Measurements from ENCODE around the gene CHRNB2. TPM values are rescaled to one million over a fixed set of nuclear protein-coding genes. Genes with fewer than 3 reads are reported as not detected.

CHRNB2 gene
- polyA plus RNA-seq, 1 donor (not counting 4 experiments of a cell fraction or from before 2014, with no cell fraction given) = 0.09 TPM

GRCh38 chr1:154616659-154617345 is 49.2 kb downstream of the CHRNB2 start:
- H3K27me3 ChIP-seq (ENCODE audit: control insufficient read depth, extremely low read depth, insufficient read depth, low read length) = no peaks in the 10 kb centered on the region
- H3K27ac ChIP-seq (ENCODE audit: control insufficient read depth, insufficient read depth, low read length) = no peak overlapping the region
- H3K9me3 ChIP-seq (ENCODE audit: control insufficient read depth, low read depth, low read length) = no peaks in the 10 kb centered on the region
- H2AFZ ChIP-seq (ENCODE audit: control insufficient read depth, low read length) = no peak overlapping the region
- peaks cover 6% of the 10 kb centered on the region for H4K20me1 ChIP-seq (ENCODE audit: control insufficient read depth, extremely low read depth, insufficient read depth, low read length)
- DNase-seq (ENCODE audit: low read depth, low spot score) = no peak
- FAIRE-seq = no peak
- peaks cover 79% of the 10 kb centered on the region for H3K79me2 ChIP-seq (ENCODE audit: control insufficient read depth, insufficient read depth, low read length)
- no peak for TF ChIP-seq CTCF (optimal IDR thresholded peaks at IDR 0.05 in 1 of 3, IDR thresholded peaks at IDR 0.05 in 1 of 3, conservative IDR thresholded peaks at IDR 0.05 in 1 of 3; ENCODE audit: extremely low read depth in 1 of 3, insufficient read depth in 2 of 3, low read length in 3 of 3)
- no peak for TF ChIP-seq EZH2 (IDR thresholded peaks at IDR 0.05; ENCODE audit: low read length)
- no peak overlapping the region for H3K9ac ChIP-seq (ENCODE audit: control insufficient read depth, extremely low read depth, insufficient read depth, low read length)
- H3K9me1 ChIP-seq (ENCODE audit: control insufficient read depth, extremely low read depth, insufficient read depth, low read length) = no peaks in the 10 kb centered on the region
- no peak overlapping the region for H3K4me3 ChIP-seq (ENCODE audit: control insufficient read depth in 2 of 3, extremely low read depth in 1 of 3, insufficient read depth in 2 of 3, low read depth in 1 of 3, low read length in 3 of 3)
- H3K4me1 ChIP-seq (ENCODE audit: control insufficient read depth, extremely low read depth, insufficient read depth, low read length) = no peaks in the 10 kb centered on the region
- dilution Hi-C loops (cut with MboI; ENCODE audit: extremely low pct_ligation_motif_present, low sequenced_read_pairs) = no loop called here
- H3K36me3 ChIP-seq (ENCODE audit: control insufficient read depth in 2 of 2, extremely low read depth in 1 of 2, insufficient read depth in 2 of 2, low read length in 2 of 2) = no peaks in the 10 kb centered on the region
- no peak overlapping the region for H3K4me2 ChIP-seq (ENCODE audit: control insufficient read depth, extremely low read depth, insufficient read depth, low read depth, low read length)

GRCh38 chr1:154619181-154619948 is 51.8 kb downstream of the CHRNB2 start:
- no peak overlapping the region for H3K9ac ChIP-seq (ENCODE audit: control insufficient read depth, extremely low read depth, insufficient read depth, low read length)
- peaks cover 16% of the 10 kb centered on the region for H3K4me1 ChIP-seq (ENCODE audit: control insufficient read depth, extremely low read depth, insufficient read depth, low read length)
- no peaks in the 10 kb centered on the region for H3K27me3 ChIP-seq (ENCODE audit: control insufficient read depth, extremely low read depth, insufficient read depth, low read length)
- dilution Hi-C loops (cut with MboI; ENCODE audit: extremely low pct_ligation_motif_present, low sequenced_read_pairs) = no loop called here
- FAIRE-seq = no peak
- H3K36me3 ChIP-seq (ENCODE audit: control insufficient read depth in 2 of 2, extremely low read depth in 1 of 2, insufficient read depth in 2 of 2, low read length in 2 of 2) = no peaks in the 10 kb centered on the region
- H3K9me3 ChIP-seq (ENCODE audit: control insufficient read depth, low read depth, low read length) = no peaks in the 10 kb centered on the region
- TF ChIP-seq CTCF (optimal IDR thresholded peaks at IDR 0.05 in 1 of 3, IDR thresholded peaks at IDR 0.05 in 1 of 3, conservative IDR thresholded peaks at IDR 0.05 in 1 of 3; ENCODE audit: extremely low read depth in 1 of 3, insufficient read depth in 2 of 3, low read length in 3 of 3) (no peak), EZH2 (IDR thresholded peaks at IDR 0.05; ENCODE audit: low read length) (no peak)
- no peak overlapping the region for H2AFZ ChIP-seq (ENCODE audit: control insufficient read depth, low read length)
- no peaks in the 10 kb centered on the region for H3K9me1 ChIP-seq (ENCODE audit: control insufficient read depth, extremely low read depth, insufficient read depth, low read length)
- peaks cover 8% of the 10 kb centered on the region for H4K20me1 ChIP-seq (ENCODE audit: control insufficient read depth, extremely low read depth, insufficient read depth, low read length)
- H3K27ac ChIP-seq (ENCODE audit: control insufficient read depth, insufficient read depth, low read length) = no peak overlapping the region
- DNase-seq (ENCODE audit: low read depth, low spot score) = no peak
- H3K79me2 ChIP-seq (ENCODE audit: control insufficient read depth, insufficient read depth, low read length) = peaks cover 92% of the 10 kb centered on the region
- H3K4me3 ChIP-seq (ENCODE audit: control insufficient read depth in 2 of 3, extremely low read depth in 1 of 3, insufficient read depth in 2 of 3, low read depth in 1 of 3, low read length in 3 of 3) = no peak overlapping the region
- no peak overlapping the region for H3K4me2 ChIP-seq (ENCODE audit: control insufficient read depth, extremely low read depth, insufficient read depth, low read depth, low read length)
